A549 (cell line): ENCODE measurements around the gene C1orf21. TPM values are rescaled to one million over a fixed set of nuclear protein-coding genes. Genes with fewer than 3 reads are reported as not detected.

Experiments
- ATAC-seq, 2 experiments: fragments of 200-7000 bp in 1 of 2; fragments of >200 bp in 1 of 2; cut with Nextera tagmentation in 1 of 2; cut with Tn5 transposase in 1 of 2; 3 replicates each; pipeline versions ENCODE4 v1.8.0 to v1.9.1; 2018 to 2020; ENCODE audit warnings: mild to moderate bottlenecking in 1 of 2, moderate library complexity in 1 of 2
- CTCF ChIA-PET: fragments of 300-600 bp; sonication (Branson Sonifier 250); formaldehyde crosslinking; extraction: SDS; loops from one replicate; lab custom pipeline; 2021; ENCODE audit warnings: antibody characterized with exemption, inconsistent platforms; lab: Yijun Ruan, JAX
- POLR2A ChIA-PET: fragments of 350-600 bp; formaldehyde crosslinking; extraction: SDS; loops from one replicate; lab custom pipeline; 2021; ENCODE audit warnings: antibody characterized with exemption, inconsistent platforms; lab: Yijun Ruan, JAX
- DNase-seq, 2 experiments: peaks; one replicate each; pipeline versions ENCODE4 v3.0.0 to v3.0.0-alpha.2; 2011 to 2016; ENCODE audit warnings: low read depth in 1 of 2, low spot score in 1 of 2
- FAIRE-seq: peaks from 2 replicates; lab custom pipeline; 2011; peaks lifted over from hg19 to GRCh38; lab: Jason Lieb, UNC
- H3K27ac ChIP-seq, 2 experiments: fragments of >200 bp; sonication (Bioruptor Twin); formaldehyde crosslinking; 3 replicates each; pipeline ENCODE4 v1.5.1; 2016 to 2017
- H3K4me1 ChIP-seq: fragments of >200 bp; sonication (Bioruptor Twin); formaldehyde crosslinking; 3 replicates; pipeline ENCODE4 v1.6.1; 2016
- H3K4me2 ChIP-seq: fragments of >200 bp; sonication (Bioruptor Twin); formaldehyde crosslinking; 3 replicates; pipeline ENCODE4 v1.6.1; 2016
- H3K4me3 ChIP-seq: fragments of >200 bp; sonication (Bioruptor Twin); formaldehyde crosslinking; 3 replicates; pipeline ENCODE4 v1.5.1; 2016
- H3K9me3 ChIP-seq: fragments of >200 bp; sonication (Bioruptor Twin); formaldehyde crosslinking; 3 replicates; pipeline ENCODE4 v1.6.1; 2016
- CHD4 ChIP-seq: fragments of 200-600 bp; sonication (generic); IDR thresholded peaks from 2 replicates; pipeline ENCODE4 v1.6.1; 2016; ENCODE audit warnings: antibody characterized with exemption, mild to moderate bottlenecking, borderline replicate concordance
- CTCF ChIP-seq: fragments of >200 bp; sonication (Bioruptor Twin); formaldehyde crosslinking; IDR thresholded peaks from 3 replicates; pipeline ENCODE4 v1.5.1; 2016
- FOXS1 ChIP-seq: fragments of 250-450 bp; sonication (Bioruptor Pico); IDR thresholded peaks from 2 replicates; pipeline ENCODE4 v1.5.0; 2020; ENCODE audit warnings: mild to moderate bottlenecking, moderate library complexity
- GATA3 ChIP-seq: IDR thresholded peaks from 2 replicates; pipeline ENCODE4 v1.6.1; 2012; ENCODE audit warnings: borderline replicate concordance
- HDAC2 ChIP-seq: fragments of 200-600 bp; sonication (generic); IDR thresholded peaks from 2 replicates; pipeline ENCODE4 v1.6.1; 2016
- HES2 ChIP-seq: fragments of >200 bp; sonication (Bioruptor Twin); formaldehyde crosslinking; IDR thresholded peaks from 2 replicates; pipeline ENCODE4 v1.6.1; 2016
- HEYL ChIP-seq: fragments of 250-450 bp; sonication (Bioruptor Pico); IDR thresholded peaks from 2 replicates; pipeline ENCODE4 v1.8.0; 2021; ENCODE audit warnings: mild to moderate bottlenecking, moderate library complexity
- HMGXB4 ChIP-seq: fragments of 250-450 bp; sonication (Bioruptor Pico); IDR thresholded peaks from 2 replicates; pipeline ENCODE4 v1.5.0; 2021; ENCODE audit warnings: mild to moderate bottlenecking, moderate library complexity, borderline replicate concordance
- HOXA7 ChIP-seq: fragments of 250-450 bp; sonication (Bioruptor Pico); IDR thresholded peaks from 2 replicates; pipeline ENCODE4 v1.5.0; 2020; ENCODE audit warnings: mild to moderate bottlenecking, moderate library complexity
- KDM1A ChIP-seq: fragments of 200-600 bp; sonication (generic); IDR thresholded peaks from 2 replicates; pipeline ENCODE4 v1.6.1; 2016; ENCODE audit warnings: low read depth, mild to moderate bottlenecking
- KDM5A ChIP-seq: fragments of 200-600 bp; sonication (generic); IDR thresholded peaks from 2 replicates; pipeline ENCODE4 v1.6.1; 2016; ENCODE audit warnings: antibody characterized with exemption, mild to moderate bottlenecking
- MAX ChIP-seq: IDR thresholded peaks from 2 replicates; pipeline ENCODE4 v1.6.1; 2012
- MAZ ChIP-seq: fragments of 150-350 bp; IDR thresholded peaks from 2 replicates; pipeline ENCODE4 v1.6.1; 2014; ENCODE audit warnings: antibody characterized with exemption, low read depth, low read length, borderline replicate concordance
- MYC ChIP-seq: IDR thresholded peaks from 2 replicates; pipeline ENCODE4 v1.6.1; 2012; ENCODE audit warnings: mild to moderate bottlenecking, inconsistent platforms, low read length, improper control_type of control experiment, borderline replicate concordance
- NPAS2 ChIP-seq: fragments of 250-450 bp; sonication (Bioruptor Pico); IDR thresholded peaks from 2 replicates; pipeline ENCODE4 v1.8.0; 2022; ENCODE audit warnings: mild to moderate bottlenecking, moderate library complexity, borderline replicate concordance
- POLR2A ChIP-seq: IDR thresholded peaks from 2 replicates; pipeline ENCODE4 v1.6.1; 2012; ENCODE audit warnings: mild to moderate bottlenecking, low read length
- RCOR1 ChIP-seq: fragments of 150-350 bp; IDR thresholded peaks from 2 replicates; pipeline ENCODE4 v1.6.1; 2014; ENCODE audit warnings: antibody characterized with exemption, low read length, low read depth
- REST ChIP-seq: fragments of 200-600 bp; sonication (generic); IDR thresholded peaks from 2 replicates; pipeline ENCODE4 v1.6.1; 2016; ENCODE audit warnings: antibody characterized with exemption, mild to moderate bottlenecking, moderate library complexity
- SREBF2 ChIP-seq: fragments of 450-650 bp; IDR thresholded peaks from 2 replicates; pipeline ENCODE4 v1.6.1; 2014; ENCODE audit warnings: mild to moderate bottlenecking, moderate library complexity
- TP53 ChIP-seq: fragments of 250-450 bp; sonication (Bioruptor Pico); IDR thresholded peaks from 2 replicates; pipeline ENCODE4 v1.5.0; 2021; ENCODE audit warnings: mild to moderate bottlenecking, moderate library complexity
- ZC3H11A ChIP-seq: fragments of 450-650 bp; IDR thresholded peaks from 2 replicates; pipeline ENCODE4 v1.6.1; 2014; ENCODE audit warnings: antibody characterized with exemption, mild to moderate bottlenecking
- WGBS: methylation state at CpG from one replicate; pipeline ENCODE4 v1.1.6; 2017; ENCODE audit errors: missing lambda C conversion rate; 5-methylcytosine and 5-hydroxymethylcytosine counted together
- polyA plus RNA-seq, 4 experiments: library from polyadenylated mRNA; depleted of rRNA in 3 of 4; stranded (reverse); fragments of >200 nt; fragmentation: RNase III in 1 of 4; extraction: RNeasy Plus Mini Kit Qiagen cat#74134 plus additional on column Dnase treatment in 1 of 4; gene quantifications; 2 replicates in 3 of 4; 3 replicates in 1 of 4; pipeline ENCODE4 v1.2.3, GENCODE V29; 2011 to 2017

The C1orf21 gene
- polyA plus RNA-seq, 2 of the 4 experiments (the other 2 are of a cell fraction): 11.4 to 11.6 TPM

- no peak for TF ChIP-seq HES2
- TF ChIP-seq FOXS1 (CRISPR knock-in tag): no peak
- TF ChIP-seq, all 56 proteins: peak for 0
These were observed 169.8 kb downstream of the C1orf21 start (continued) for GRCh38 chr1:184556665-184557064.

GRCh38 chr1:184557423-184558347, 170.9 kb downstream of the C1orf21 start:
- Histone ChIP-seq H3K27ac (no peak overlapping the region), H3K9me3 (no peaks in the 10 kb centered on the region), H3K4me1 (peaks cover 13% of the 10 kb centered on the region; the same call in 1 of the 3 replicates), H3K4me2 (no peak overlapping the region), H3K4me3 (no peak overlapping the region)
- ChIA-PET CTCF (interaction anchor here (1.3 kb wide), 1 partner anchor 21 kb away, joined by 4 read pairs; no protein-coding TSS in a partner anchor), POLR2A (no interaction called here)
- ATAC-seq (no peak), FAIRE-seq (no peak), DNase-seq (no peak)
- WGBS: 41% methylated on average over 3 of the region's 3 CpGs
- no peak for TF ChIP-seq CTCF
- TF ChIP-seq RCOR1: no peak
- TF ChIP-seq KDM5A: no peak

GRCh38 chr1:184558691-184559090, 171.9 kb downstream of the C1orf21 start:
- DNase-seq: no peak
- Histone ChIP-seq H3K4me1 (peaks cover 13% of the 10 kb centered on the region; the same call in 1 of the 3 replicates), H3K9me3 (no peaks in the 10 kb centered on the region), H3K27ac (no peak overlapping the region), H3K4me2 (no peak overlapping the region), H3K4me3 (no peak overlapping the region)
- FAIRE-seq: no peak
- ChIA-PET POLR2A (no interaction called here), CTCF (interaction anchor here (1.3 kb wide), 1 partner anchor 20 kb away, joined by 4 read pairs; no protein-coding TSS in a partner anchor)
- TF ChIP-seq HEYL (CRISPR knock-in tag) (no peak), POLR2A (no peak), KDM1A (no peak), HDAC2 (no peak), HOXA7 (CRISPR knock-in tag) (no peak), SREBF2 (no peak)
- no peak for ATAC-seq

- WGBS: 100% methylated on average over 1 of the region's 1 CpG
- FAIRE-seq: no peak
- TF ChIP-seq MAZ (no peak), TP53 (CRISPR knock-in tag) (no peak), REST (no peak), MYC (no peak), HES2 (no peak), RCOR1 (no peak), ZC3H11A (no peak), CHD4 (no peak), HMGXB4 (CRISPR knock-in tag) (no peak), MAX (no peak), GATA3 (no peak), NPAS2 (CRISPR knock-in tag) (no peak)
- TF ChIP-seq, all 56 proteins: peak for 0
- Histone ChIP-seq H3K4me1 (peaks cover 13% of the 10 kb centered on the region; the same call in 1 of the 3 replicates), H3K9me3 (no peaks in the 10 kb centered on the region), H3K27ac (no peak overlapping the region), H3K4me3 (no peak overlapping the region), H3K4me2 (no peak overlapping the region)
- ChIA-PET CTCF (no interaction called here), POLR2A (no interaction called here)
- DNase-seq (no peak), ATAC-seq (no peak)
These were observed 172.4 kb downstream of the C1orf21 start for GRCh38 chr1:184559117-184559713.
